Panc1 (cell line): Measurements from ENCODE around the gene RBMS3.

Experiments
- POLR2AphosphoS5 ChIP-seq: IDR thresholded peaks from 2 replicates; pipeline ENCODE4 v1.6.1; 2012; ENCODE audit warnings: mild to moderate bottlenecking, low read depth, low read length, moderate library complexity
- SIN3A ChIP-seq: IDR thresholded peaks from 2 replicates; pipeline ENCODE4 v1.6.1; 2012; ENCODE audit warnings: low read depth, mild to moderate bottlenecking, low read length, moderate library complexity, borderline replicate concordance; ENCODE audit not compliant: insufficient read depth
- TCF7L2 ChIP-seq: IDR thresholded peaks from 2 replicates; pipeline ENCODE4 v1.6.1; 2011; ENCODE audit warnings: mild to moderate bottlenecking, low read depth, low read length, inconsistent platforms
- TF ChIP-seq, protein P1 (sequence below): fragments of 450-650 bp; IDR thresholded peaks from 2 replicates; pipeline ENCODE4 v1.5.1; 2017; ENCODE audit warnings: mild to moderate bottlenecking
- TF ChIP-seq, protein P2 (sequence below), 2 experiments: IDR thresholded peaks; 2 replicates each; pipeline ENCODE4 v1.6.1; 2011 to 2012; ENCODE audit warnings: low read depth in 2 of 2, control low read depth in 1 of 2, low read length in 1 of 2, mild to moderate bottlenecking in 1 of 2, moderate library complexity in 1 of 2; ENCODE audit not compliant: insufficient read depth in 1 of 2

DNA sequence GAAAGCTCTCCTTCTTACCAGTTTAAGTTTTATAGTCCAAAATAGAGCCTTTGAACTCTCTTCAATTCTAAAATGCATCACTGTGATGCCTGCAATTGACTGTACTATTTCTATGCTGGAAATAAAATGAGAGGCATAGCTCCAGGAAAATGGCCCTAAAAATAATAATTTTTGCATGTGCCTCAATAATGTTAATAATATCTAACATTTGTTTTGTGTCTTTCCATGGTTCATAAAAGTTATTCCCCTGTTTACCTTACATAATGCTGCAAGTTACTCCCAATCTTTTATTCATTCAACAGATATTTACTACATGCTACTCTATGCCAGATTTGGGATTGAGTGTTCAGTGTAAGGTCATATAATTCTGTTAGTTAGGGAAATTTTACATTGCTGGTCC lies 574.0 kb downstream of the RBMS3 start:
- TF ChIP-seq, protein P1, sequence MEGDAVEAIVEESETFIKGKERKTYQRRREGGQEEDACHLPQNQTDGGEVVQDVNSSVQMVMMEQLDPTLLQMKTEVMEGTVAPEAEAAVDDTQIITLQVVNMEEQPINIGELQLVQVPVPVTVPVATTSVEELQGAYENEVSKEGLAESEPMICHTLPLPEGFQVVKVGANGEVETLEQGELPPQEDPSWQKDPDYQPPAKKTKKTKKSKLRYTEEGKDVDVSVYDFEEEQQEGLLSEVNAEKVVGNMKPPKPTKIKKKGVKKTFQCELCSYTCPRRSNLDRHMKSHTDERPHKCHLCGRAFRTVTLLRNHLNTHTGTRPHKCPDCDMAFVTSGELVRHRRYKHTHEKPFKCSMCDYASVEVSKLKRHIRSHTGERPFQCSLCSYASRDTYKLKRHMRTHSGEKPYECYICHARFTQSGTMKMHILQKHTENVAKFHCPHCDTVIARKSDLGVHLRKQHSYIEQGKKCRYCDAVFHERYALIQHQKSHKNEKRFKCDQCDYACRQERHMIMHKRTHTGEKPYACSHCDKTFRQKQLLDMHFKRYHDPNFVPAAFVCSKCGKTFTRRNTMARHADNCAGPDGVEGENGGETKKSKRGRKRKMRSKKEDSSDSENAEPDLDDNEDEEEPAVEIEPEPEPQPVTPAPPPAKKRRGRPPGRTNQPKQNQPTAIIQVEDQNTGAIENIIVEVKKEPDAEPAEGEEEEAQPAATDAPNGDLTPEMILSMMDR: no peak
- TF ChIP-seq POLR2AphosphoS5 (no peak), SIN3A (no peak), TCF7L2 (no peak)
- TF ChIP-seq, protein P2, sequence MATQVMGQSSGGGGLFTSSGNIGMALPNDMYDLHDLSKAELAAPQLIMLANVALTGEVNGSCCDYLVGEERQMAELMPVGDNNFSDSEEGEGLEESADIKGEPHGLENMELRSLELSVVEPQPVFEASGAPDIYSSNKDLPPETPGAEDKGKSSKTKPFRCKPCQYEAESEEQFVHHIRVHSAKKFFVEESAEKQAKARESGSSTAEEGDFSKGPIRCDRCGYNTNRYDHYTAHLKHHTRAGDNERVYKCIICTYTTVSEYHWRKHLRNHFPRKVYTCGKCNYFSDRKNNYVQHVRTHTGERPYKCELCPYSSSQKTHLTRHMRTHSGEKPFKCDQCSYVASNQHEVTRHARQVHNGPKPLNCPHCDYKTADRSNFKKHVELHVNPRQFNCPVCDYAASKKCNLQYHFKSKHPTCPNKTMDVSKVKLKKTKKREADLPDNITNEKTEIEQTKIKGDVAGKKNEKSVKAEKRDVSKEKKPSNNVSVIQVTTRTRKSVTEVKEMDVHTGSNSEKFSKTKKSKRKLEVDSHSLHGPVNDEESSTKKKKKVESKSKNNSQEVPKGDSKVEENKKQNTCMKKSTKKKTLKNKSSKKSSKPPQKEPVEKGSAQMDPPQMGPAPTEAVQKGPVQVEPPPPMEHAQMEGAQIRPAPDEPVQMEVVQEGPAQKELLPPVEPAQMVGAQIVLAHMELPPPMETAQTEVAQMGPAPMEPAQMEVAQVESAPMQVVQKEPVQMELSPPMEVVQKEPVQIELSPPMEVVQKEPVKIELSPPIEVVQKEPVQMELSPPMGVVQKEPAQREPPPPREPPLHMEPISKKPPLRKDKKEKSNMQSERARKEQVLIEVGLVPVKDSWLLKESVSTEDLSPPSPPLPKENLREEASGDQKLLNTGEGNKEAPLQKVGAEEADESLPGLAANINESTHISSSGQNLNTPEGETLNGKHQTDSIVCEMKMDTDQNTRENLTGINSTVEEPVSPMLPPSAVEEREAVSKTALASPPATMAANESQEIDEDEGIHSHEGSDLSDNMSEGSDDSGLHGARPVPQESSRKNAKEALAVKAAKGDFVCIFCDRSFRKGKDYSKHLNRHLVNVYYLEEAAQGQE (IDR thresholded peaks at IDR 0.05; ENCODE audit: insufficient read depth in 1 of 2, low read depth in 2 of 2, low read length in 1 of 2): no peak
